Keratinocyte (primary cell): ENCODE data around the gene TTC3. TPM values are rescaled to one million over a fixed set of nuclear protein-coding genes. Genes with fewer than 3 reads are reported as not detected.

Experiments
- DNase-seq: peaks from one replicate; pipeline ENCODE4 v3.0.0-alpha.2; 2011; ENCODE audit warnings: low read depth, missing footprints, low spot score
- FAIRE-seq: peaks from 2 replicates; lab custom pipeline; 2011; peaks lifted over from hg19 to GRCh38; lab: Jason Lieb, UNC
- H2AFZ ChIP-seq: 2 replicates; pipeline ENCODE4 v1.6.0; 2012; ENCODE audit warnings: low read length, control low read depth, inconsistent platforms; ENCODE audit not compliant: control insufficient read depth
- H3K27ac ChIP-seq: 2 replicates; pipeline ENCODE4 v1.5.1; 2011; ENCODE audit warnings: low read length; ENCODE audit not compliant: control insufficient read depth, insufficient read depth
- H3K27me3 ChIP-seq: 3 replicates; pipeline ENCODE4 v1.6.0; 2011; ENCODE audit warnings: low read length; ENCODE audit not compliant: control insufficient read depth, insufficient read depth; ENCODE audit errors: extremely low read depth
- H3K36me3 ChIP-seq, 2 experiments: 2 replicates in 1 of 2; 3 replicates in 1 of 2; pipeline ENCODE4 v1.5.1; 2011; ENCODE audit warnings: low read length in 2 of 2, mild to moderate bottlenecking in 1 of 2; ENCODE audit not compliant: control insufficient read depth in 2 of 2, insufficient read depth in 2 of 2; ENCODE audit errors: extremely low read depth in 1 of 2
- H3K4me1 ChIP-seq: 3 replicates; pipeline ENCODE4 v1.5.1; 2011; ENCODE audit warnings: low read length; ENCODE audit not compliant: control insufficient read depth, insufficient read depth; ENCODE audit errors: extremely low read depth
- H3K4me2 ChIP-seq: 3 replicates; pipeline ENCODE4 v1.6.0; 2011; ENCODE audit warnings: low read depth, low read length; ENCODE audit not compliant: control insufficient read depth, insufficient read depth; ENCODE audit errors: extremely low read depth
- H3K4me3 ChIP-seq, 3 experiments: fragments of 200-600 bp in 1 of 3; sonication (generic) in 1 of 3; 2 replicates in 2 of 3; 3 replicates in 1 of 3; pipeline ENCODE4 v1.5.1; 2011 to 2016; ENCODE audit warnings: low read length in 3 of 3, mild to moderate bottlenecking in 3 of 3, control low read depth in 2 of 3, inconsistent platforms in 1 of 3, low read depth in 1 of 3, mixed read lengths in 1 of 3, mixed run types in 1 of 3, moderate library complexity in 1 of 3; ENCODE audit not compliant: control insufficient read depth in 2 of 3, insufficient read depth in 2 of 3; ENCODE audit errors: extremely low read depth in 1 of 3
- H3K79me2 ChIP-seq: 2 replicates; pipeline ENCODE4 v1.6.0; 2012; ENCODE audit warnings: low read length; ENCODE audit not compliant: control insufficient read depth, insufficient read depth
- H3K9ac ChIP-seq: 3 replicates; pipeline ENCODE4 v1.6.0; 2011; ENCODE audit warnings: low read length; ENCODE audit not compliant: control insufficient read depth, insufficient read depth; ENCODE audit errors: extremely low read depth
- H3K9me1 ChIP-seq: 3 replicates; pipeline ENCODE4 v1.6.0; 2011; ENCODE audit warnings: low read length; ENCODE audit not compliant: control insufficient read depth, insufficient read depth; ENCODE audit errors: extremely low read depth
- H3K9me3 ChIP-seq: 2 replicates; pipeline ENCODE4 v1.5.1; 2012; ENCODE audit warnings: low read depth, low read length; ENCODE audit not compliant: control insufficient read depth
- H4K20me1 ChIP-seq: 3 replicates; pipeline ENCODE4 v1.6.0; 2011; ENCODE audit warnings: low read length; ENCODE audit not compliant: control insufficient read depth, insufficient read depth; ENCODE audit errors: extremely low read depth
- EZH2 ChIP-seq: IDR thresholded peaks from one replicate; pipeline ENCODE4 v1.6.1; 2012; ENCODE audit warnings: inconsistent platforms, mild to moderate bottlenecking, low read length, moderate library complexity
- dilution Hi-C: fragments of 300-500 bp; cut with MboI; formaldehyde crosslinking; loops from one replicate; pipeline ENCODE4 v1.7.0; 2020; ENCODE audit warnings: low sequenced_read_pairs; ENCODE audit not compliant: extremely low pct_ligation_motif_present
- polyA plus RNA-seq, 5 experiments: library from polyadenylated mRNA; depleted of rRNA in 3 of 5; stranded (reverse) in 3 of 5; stranded (forward) in 1 of 5; unstranded in 1 of 5; fragments of >200 nt; gene quantifications; 1 replicate in 1 of 5; 2 replicates in 3 of 5; 3 replicates in 1 of 5; pipeline versions ENCODE4 v1.2.1 to v1.2.3, GENCODE V29; 2011 to 2012; ENCODE audit warnings: missing spikeins in 2 of 5, low read depth in 1 of 5, low replicate concordance in 1 of 5
- TF ChIP-seq, protein P1 (sequence below), 3 experiments: IDR thresholded peaks in 1 of 3; conservative IDR thresholded peaks in 1 of 3; optimal IDR thresholded peaks in 1 of 3; 2 replicates in 2 of 3; 3 replicates in 1 of 3; pipeline versions ENCODE3 to v1.5.1; 2011; ENCODE audit warnings: low read length in 3 of 3, mild to moderate bottlenecking in 3 of 3, moderate library complexity in 2 of 3, control low read depth in 1 of 3, inconsistent platforms in 1 of 3; ENCODE audit not compliant: insufficient read depth in 2 of 3; ENCODE audit errors: extremely low read depth in 1 of 3

TTC3 gene
- polyA plus RNA-seq, 1 donor (not counting 4 experiments of a cell fraction or from before 2014, with no cell fraction given), result 38.5 TPM

DNA sequence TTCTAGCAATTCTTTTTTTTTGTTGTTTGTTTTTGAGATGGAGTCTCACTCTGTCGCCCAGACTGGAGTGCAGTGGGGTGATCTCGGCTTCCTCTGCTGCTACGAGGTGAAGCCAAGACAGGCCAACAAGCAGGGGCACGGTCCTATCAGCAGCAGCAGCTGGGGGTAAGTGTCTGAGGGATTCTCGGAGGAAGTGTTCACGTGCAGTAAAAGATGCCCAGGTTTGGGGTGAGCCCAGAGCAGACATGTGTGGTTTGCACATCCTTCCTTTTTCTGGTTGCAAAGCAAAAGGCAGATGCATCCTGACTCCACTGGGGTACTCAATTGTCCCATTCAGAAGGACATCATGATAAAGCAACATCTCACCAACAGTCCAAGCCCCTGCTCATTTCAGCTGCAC is 27.9 kb upstream of the TTC3 start:
- H3K27me3 ChIP-seq, result no peaks in the 10 kb centered on the region
- no peak for DNase-seq
- no peaks in the 10 kb centered on the region for H3K79me2 ChIP-seq
- H3K4me3 ChIP-seq, result no peak overlapping the region
- H2AFZ ChIP-seq, result no peak overlapping the region
- FAIRE-seq, result no peak
- TF ChIP-seq, protein P1, sequence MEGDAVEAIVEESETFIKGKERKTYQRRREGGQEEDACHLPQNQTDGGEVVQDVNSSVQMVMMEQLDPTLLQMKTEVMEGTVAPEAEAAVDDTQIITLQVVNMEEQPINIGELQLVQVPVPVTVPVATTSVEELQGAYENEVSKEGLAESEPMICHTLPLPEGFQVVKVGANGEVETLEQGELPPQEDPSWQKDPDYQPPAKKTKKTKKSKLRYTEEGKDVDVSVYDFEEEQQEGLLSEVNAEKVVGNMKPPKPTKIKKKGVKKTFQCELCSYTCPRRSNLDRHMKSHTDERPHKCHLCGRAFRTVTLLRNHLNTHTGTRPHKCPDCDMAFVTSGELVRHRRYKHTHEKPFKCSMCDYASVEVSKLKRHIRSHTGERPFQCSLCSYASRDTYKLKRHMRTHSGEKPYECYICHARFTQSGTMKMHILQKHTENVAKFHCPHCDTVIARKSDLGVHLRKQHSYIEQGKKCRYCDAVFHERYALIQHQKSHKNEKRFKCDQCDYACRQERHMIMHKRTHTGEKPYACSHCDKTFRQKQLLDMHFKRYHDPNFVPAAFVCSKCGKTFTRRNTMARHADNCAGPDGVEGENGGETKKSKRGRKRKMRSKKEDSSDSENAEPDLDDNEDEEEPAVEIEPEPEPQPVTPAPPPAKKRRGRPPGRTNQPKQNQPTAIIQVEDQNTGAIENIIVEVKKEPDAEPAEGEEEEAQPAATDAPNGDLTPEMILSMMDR (optimal IDR thresholded peaks at IDR 0.05 in 1 of 3, IDR thresholded peaks at IDR 0.05 in 1 of 3, conservative IDR thresholded peaks at IDR 0.05 in 1 of 3; ENCODE audit: extremely low read depth in 1 of 3, insufficient read depth in 2 of 3, low read length in 3 of 3), result no peak
- no peak for TF ChIP-seq EZH2
- dilution Hi-C loops, result no loop called here
- peaks cover 7% of the 10 kb centered on the region for H3K4me1 ChIP-seq
- H4K20me1 ChIP-seq, result no peaks in the 10 kb centered on the region
- H3K4me2 ChIP-seq, result no peak overlapping the region
- no peaks in the 10 kb centered on the region for H3K9me1 ChIP-seq
- no peak overlapping the region for H3K9ac ChIP-seq
- H3K9me3 ChIP-seq, result no peaks in the 10 kb centered on the region
- no peaks in the 10 kb centered on the region for H3K36me3 ChIP-seq
- H3K27ac ChIP-seq, result no peak overlapping the region

DNA sequence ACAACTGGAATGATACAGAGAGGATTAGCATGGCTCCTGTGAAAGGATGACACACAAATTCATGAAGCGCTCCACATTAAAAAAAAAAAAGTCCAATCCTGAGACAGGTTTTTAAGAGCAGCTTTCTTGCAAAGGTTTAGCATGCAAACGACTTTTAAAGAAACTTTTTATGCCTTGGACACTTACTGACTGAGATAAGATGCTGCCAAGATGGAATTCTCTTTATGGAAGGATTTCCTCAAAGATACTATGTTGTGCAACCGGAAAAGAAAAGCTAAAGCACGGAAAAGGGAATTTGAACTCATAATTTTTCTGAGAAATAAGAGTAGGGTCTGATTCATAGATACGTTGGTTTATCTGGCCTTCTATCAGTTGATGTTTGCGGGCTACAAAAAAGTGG is 27.5 kb upstream of the TTC3 start:
- dilution Hi-C loops, result no loop called here
- H3K9me3 ChIP-seq, result no peaks in the 10 kb centered on the region
- H3K27me3 ChIP-seq, result no peaks in the 10 kb centered on the region
- H3K27ac ChIP-seq, result no peak overlapping the region
- no peaks in the 10 kb centered on the region for H4K20me1 ChIP-seq
- no peak overlapping the region for H3K4me3 ChIP-seq
- H3K36me3 ChIP-seq, result no peaks in the 10 kb centered on the region
- DNase-seq (no peak), FAIRE-seq (no peak)
- no peak overlapping the region for H2AFZ ChIP-seq
- H3K4me1 ChIP-seq, result peaks cover 7% of the 10 kb centered on the region
- H3K9me1 ChIP-seq, result no peaks in the 10 kb centered on the region
- TF ChIP-seq EZH2, result no peak
- TF ChIP-seq, protein P1 (optimal IDR thresholded peaks at IDR 0.05 in 1 of 3, IDR thresholded peaks at IDR 0.05 in 1 of 3, conservative IDR thresholded peaks at IDR 0.05 in 1 of 3; ENCODE audit: extremely low read depth in 1 of 3, insufficient read depth in 2 of 3, low read length in 3 of 3), result no peak
- no peak overlapping the region for H3K9ac ChIP-seq
- no peaks in the 10 kb centered on the region for H3K79me2 ChIP-seq
- no peak overlapping the region for H3K4me2 ChIP-seq
